ENCODE results near the gene TSPEAR.

DNA sequence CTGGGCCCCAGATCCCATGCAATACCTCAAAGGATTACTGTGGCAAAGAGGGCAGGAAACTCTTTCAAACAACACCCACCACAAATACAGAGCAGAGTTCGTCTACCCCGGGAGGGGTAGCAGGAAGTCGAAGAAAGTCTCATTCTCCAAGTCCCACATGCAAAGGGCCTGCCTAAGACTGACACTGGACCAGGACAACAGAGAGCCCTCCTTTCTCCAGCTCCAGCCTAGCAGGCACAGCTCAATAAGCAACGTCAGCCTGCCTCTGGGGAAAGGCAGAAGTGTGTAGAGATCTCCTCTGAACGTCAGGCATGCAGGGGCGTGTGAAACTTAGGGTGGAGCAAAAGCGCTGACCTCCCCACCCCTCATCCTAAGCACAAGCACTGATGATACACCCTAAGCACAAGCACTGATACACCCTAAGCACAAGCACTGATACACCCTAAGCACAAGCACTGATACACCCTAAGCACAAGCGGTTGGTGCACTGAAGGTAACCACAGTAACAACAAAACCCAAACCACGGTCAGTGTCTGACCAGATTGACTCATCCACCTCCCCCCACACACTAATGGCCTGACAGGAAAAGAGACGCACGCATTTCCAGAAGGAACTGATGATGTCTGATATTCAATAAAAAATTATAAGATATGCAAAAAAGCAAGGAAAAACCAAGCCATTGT, 52.3 kb downstream of the TSPEAR start:
- TF ChIP-seq, protein P1, sequence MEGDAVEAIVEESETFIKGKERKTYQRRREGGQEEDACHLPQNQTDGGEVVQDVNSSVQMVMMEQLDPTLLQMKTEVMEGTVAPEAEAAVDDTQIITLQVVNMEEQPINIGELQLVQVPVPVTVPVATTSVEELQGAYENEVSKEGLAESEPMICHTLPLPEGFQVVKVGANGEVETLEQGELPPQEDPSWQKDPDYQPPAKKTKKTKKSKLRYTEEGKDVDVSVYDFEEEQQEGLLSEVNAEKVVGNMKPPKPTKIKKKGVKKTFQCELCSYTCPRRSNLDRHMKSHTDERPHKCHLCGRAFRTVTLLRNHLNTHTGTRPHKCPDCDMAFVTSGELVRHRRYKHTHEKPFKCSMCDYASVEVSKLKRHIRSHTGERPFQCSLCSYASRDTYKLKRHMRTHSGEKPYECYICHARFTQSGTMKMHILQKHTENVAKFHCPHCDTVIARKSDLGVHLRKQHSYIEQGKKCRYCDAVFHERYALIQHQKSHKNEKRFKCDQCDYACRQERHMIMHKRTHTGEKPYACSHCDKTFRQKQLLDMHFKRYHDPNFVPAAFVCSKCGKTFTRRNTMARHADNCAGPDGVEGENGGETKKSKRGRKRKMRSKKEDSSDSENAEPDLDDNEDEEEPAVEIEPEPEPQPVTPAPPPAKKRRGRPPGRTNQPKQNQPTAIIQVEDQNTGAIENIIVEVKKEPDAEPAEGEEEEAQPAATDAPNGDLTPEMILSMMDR (IDR thresholded peaks at IDR 0.05 in 2 of 3, conservative IDR thresholded peaks at IDR 0.05 in 1 of 3; ENCODE audit: insufficient read depth in 2 of 3, low read depth in 1 of 3, low read length in 3 of 3), result no peak
- no peak for TF ChIP-seq POLR2A (conservative IDR thresholded peaks at IDR 0.05)
- no peak for TF ChIP-seq MAFK (IDR thresholded peaks at IDR 0.05; ENCODE audit: low read length)
- no peak for TF ChIP-seq SRF (CRISPR knock-in tag; IDR thresholded peaks at IDR 0.05)
- TF ChIP-seq FOXK1 (CRISPR knock-in tag; IDR thresholded peaks at IDR 0.05; ENCODE audit: borderline replicate concordance), result no peak
- no peak for TF ChIP-seq EP300 (IDR thresholded peaks at IDR 0.05; ENCODE audit: low read length)
- no peak for TF ChIP-seq HNRNPL (IDR thresholded peaks at IDR 0.05; ENCODE audit: low read depth, low read length)
- TF ChIP-seq STAT5A (IDR thresholded peaks at IDR 0.05; ENCODE audit: borderline replicate concordance, low read length), result no peak
- TF ChIP-seq CREB1 (IDR thresholded peaks at IDR 0.05), result no peak
- no peak for TF ChIP-seq CREB1 (CRISPR knock-in tag; IDR thresholded peaks at IDR 0.05)
